WERI-Rb-1 (cell line): ENCODE data around the gene PFKM.
"Not testable (repeated sequence)": the region's sequence is repeated elsewhere in the genome, so short reads cannot be mapped to it uniquely, and the experiment has no call there.

Experiments
- DNase-seq: peaks from one replicate; pipeline ENCODE4 v3.0.0-alpha.2; 2020
- H3K27ac ChIP-seq: fragments of 250-450 bp; sonication (Bioruptor Pico); 2 replicates; pipeline ENCODE4 v1.5.1; 2020; ENCODE audit warnings: mild to moderate bottlenecking, moderate library complexity
- H3K27me3 ChIP-seq: fragments of 250-450 bp; sonication (Bioruptor Pico); 2 replicates; pipeline ENCODE4 v1.5.1; 2021; ENCODE audit warnings: mild to moderate bottlenecking, low read depth, moderate library complexity; ENCODE audit not compliant: insufficient read depth, severe bottlenecking
- H3K36me3 ChIP-seq: fragments of 250-450 bp; sonication (Bioruptor Pico); 2 replicates; pipeline ENCODE4 v1.5.1; 2020; ENCODE audit warnings: mild to moderate bottlenecking, moderate library complexity
- H3K4me3 ChIP-seq: 2 replicates; pipeline ENCODE4 v1.5.1; 2011; ENCODE audit warnings: low read depth, mild to moderate bottlenecking, control low read depth, low read length
- H3K9me3 ChIP-seq: fragments of 250-450 bp; sonication (Bioruptor Pico); 2 replicates; pipeline ENCODE4 v1.5.1; 2021; ENCODE audit warnings: mild to moderate bottlenecking, moderate library complexity; ENCODE audit not compliant: severe bottlenecking
- TF ChIP-seq, protein P1 (sequence below): IDR thresholded peaks from 2 replicates; pipeline ENCODE4 v1.5.1; 2011; ENCODE audit warnings: low read depth, mild to moderate bottlenecking, control low read depth, inconsistent platforms, low read length

The PFKM gene

DNA sequence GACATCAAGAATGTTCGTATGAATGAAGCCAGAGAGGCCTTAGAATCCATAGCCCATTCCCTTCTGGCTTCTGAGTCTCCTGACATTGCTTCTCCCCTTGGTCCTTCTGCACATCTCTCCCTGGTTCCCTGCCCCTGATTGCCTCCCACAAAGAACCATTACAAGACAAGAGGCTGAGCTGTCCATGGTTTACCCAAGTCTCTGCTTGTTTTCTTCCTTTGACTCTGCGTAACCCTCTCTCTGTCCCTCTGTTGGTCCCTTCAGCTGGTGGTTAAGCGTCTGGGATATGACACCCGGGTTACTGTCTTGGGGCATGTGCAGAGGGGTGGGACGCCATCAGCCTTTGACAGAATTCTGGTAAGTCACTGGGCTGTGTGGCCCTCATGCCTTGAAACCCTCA lies 15.9 kb downstream of the PFKM start:
- Histone ChIP-seq H3K9me3 (no peaks in the 10 kb centered on the region), H3K4me3 (no peak overlapping the region), H3K36me3 (peaks cover 66% of the 10 kb centered on the region), H3K27me3 (no peaks in the 10 kb centered on the region), H3K27ac (no peak overlapping the region)
- no peak for DNase-seq
- TF ChIP-seq, protein P1, sequence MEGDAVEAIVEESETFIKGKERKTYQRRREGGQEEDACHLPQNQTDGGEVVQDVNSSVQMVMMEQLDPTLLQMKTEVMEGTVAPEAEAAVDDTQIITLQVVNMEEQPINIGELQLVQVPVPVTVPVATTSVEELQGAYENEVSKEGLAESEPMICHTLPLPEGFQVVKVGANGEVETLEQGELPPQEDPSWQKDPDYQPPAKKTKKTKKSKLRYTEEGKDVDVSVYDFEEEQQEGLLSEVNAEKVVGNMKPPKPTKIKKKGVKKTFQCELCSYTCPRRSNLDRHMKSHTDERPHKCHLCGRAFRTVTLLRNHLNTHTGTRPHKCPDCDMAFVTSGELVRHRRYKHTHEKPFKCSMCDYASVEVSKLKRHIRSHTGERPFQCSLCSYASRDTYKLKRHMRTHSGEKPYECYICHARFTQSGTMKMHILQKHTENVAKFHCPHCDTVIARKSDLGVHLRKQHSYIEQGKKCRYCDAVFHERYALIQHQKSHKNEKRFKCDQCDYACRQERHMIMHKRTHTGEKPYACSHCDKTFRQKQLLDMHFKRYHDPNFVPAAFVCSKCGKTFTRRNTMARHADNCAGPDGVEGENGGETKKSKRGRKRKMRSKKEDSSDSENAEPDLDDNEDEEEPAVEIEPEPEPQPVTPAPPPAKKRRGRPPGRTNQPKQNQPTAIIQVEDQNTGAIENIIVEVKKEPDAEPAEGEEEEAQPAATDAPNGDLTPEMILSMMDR, result no peak

DNA sequence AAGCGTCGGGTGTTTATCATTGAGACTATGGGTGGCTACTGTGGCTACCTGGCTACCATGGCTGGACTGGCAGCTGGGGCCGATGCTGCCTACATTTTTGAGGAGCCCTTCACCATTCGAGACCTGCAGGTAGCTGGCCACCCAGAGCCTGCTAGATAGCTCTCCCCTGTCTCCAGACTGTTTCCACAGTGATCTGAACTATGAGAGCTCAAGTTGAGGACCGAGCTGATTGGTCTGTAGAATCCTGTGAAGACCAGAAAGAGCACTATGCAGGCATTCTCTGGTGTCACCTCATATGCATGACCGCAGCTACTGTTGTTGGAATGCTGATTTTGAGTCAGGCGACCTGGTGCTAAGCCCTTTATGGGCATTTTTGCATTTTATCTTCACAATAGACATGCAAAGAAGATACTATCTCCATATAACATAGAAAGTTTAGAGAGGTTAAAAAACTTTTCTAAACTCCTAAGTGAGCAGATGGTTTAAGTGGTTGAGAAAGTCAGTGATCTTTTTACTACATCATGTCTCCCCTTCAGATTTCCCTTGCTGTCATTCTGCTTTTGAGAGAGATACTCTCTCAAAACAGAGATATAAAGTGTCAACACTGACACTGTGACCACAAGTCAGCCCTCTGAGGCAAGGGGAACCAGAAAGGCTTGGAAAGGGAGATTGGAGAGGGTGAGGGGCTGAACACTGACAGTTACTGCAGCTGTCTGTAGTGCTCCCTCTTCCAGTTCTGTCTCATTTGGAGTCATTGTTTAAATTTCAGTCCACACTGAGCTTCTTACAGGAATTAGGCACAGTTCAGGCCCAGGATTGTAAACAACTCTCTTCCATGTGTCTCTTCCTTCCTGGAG lies 23.9 kb downstream of the PFKM start:
- TF ChIP-seq, protein P1, result no peak
- Histone ChIP-seq H3K36me3 (peaks cover 65% of the 10 kb centered on the region), H3K9me3 (no peaks in the 10 kb centered on the region), H3K27ac (no peak overlapping the region), H3K4me3 (no peak overlapping the region), H3K27me3 (no peaks in the 10 kb centered on the region)
- no peak for DNase-seq

DNA sequence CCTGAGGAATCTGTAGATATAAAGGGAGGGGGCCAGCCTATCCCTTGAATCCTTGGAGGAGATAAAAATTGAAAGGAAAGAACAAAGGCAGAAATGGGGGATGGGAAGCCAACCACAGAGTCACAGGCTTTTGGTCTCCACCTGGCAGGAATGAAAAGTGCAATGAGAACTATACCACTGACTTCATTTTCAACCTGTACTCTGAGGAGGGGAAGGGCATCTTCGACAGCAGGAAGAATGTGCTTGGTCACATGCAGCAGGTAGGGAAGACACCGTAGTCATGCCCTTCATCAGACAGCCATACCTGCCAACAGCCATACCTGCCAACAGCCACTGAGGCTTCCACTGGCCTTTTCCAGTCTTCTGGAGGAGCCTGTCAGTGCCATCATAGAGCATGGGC lies 24.7 kb downstream of the PFKM start:
- Histone ChIP-seq H3K27ac (no peak overlapping the region), H3K9me3 (no peaks in the 10 kb centered on the region), H3K36me3 (peaks cover 68% of the 10 kb centered on the region), H3K27me3 (no peaks in the 10 kb centered on the region), H3K4me3 (no peak overlapping the region)
- TF ChIP-seq, protein P1, result no peak
- no peak for DNase-seq

DNA sequence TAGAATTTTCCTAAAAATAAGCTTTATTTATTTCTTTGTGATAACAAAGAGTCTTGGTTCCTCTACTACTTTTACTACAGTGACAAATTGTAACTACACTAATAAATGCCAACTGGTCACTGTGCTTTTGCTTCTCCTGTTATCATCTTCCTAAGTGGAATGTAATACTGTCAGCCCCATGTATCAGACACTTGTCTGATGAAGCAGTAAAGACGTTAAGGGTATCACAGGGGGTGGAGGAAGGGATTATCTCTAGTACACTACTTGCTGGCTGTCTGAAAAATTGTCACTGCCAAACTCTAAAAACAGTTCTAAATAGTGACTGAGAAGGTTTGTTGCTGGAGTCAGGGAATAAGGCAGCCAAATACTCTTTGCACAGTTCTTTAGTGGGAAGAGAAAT lies 26.8 kb downstream of the PFKM start:
- H3K4me3 ChIP-seq, result no peak overlapping the region
- H3K9me3 ChIP-seq, result no peaks in the 10 kb centered on the region
- H3K27ac ChIP-seq, result no peak overlapping the region
- TF ChIP-seq, protein P1, result no peak
- peaks cover 71% of the 10 kb centered on the region for H3K36me3 ChIP-seq
- DNase-seq, result no peak
- no peaks in the 10 kb centered on the region for H3K27me3 ChIP-seq

DNA sequence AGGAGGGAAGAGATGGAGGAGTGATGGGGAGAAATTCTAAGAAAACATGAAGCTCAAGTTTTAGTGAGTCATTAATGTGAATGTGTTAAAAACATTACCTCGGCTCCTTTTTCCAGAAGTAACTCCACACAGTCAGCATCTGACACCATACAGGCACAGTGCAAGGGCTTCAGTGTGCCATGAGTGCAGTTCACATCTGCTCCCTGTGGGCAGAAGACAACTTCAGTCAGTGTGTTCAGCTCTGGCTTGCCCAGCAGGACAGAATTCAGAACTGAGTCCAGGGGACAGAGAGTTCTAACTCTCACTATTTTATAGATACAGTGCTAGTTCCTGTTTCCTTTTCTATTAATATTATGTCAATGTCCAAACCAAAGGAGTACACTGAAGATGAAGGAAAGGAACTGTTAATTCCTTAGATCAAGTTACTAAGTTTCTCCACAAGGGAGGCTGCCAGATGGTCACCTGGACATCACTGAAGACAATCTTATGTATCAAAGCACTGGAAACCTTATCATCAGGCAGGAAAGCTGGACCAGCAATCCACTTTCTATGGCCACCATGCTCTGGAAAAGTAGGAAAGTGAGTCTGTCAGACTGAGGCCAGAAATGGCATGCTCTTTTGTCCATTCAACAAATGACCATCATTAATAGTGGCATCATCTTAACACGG lies 32.1 kb downstream of the PFKM start:
- TF ChIP-seq, protein P1, result no peak
- Histone ChIP-seq H3K27ac (no peak overlapping the region), H3K9me3 (no peaks in the 10 kb centered on the region), H3K27me3 (no peaks in the 10 kb centered on the region), H3K36me3 (peaks cover 54% of the 10 kb centered on the region), H3K4me3 (no peak overlapping the region)
- DNase-seq, result no peak

DNA sequence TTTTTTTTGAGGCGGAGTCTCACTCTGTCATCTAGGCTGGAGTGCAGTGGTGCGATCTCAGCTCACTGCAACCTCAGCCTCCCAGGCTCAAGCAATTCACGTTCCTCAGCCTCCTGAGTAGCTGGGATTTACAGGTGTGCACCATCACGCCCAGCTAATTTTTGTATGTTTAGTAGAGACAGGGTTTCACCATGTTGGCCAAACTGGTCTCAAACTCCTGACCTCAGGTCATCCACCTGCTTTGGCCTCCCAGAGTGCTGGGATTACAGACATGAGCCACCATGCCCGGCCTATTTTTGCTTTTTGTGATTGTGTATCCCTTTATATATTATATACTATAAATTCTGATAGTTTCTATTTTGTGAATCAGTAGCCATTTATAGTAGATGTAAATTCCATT lies 36.6 kb downstream of the PFKM start:
- DNase-seq, H3K9me3 ChIP-seq, H3K27me3 ChIP-seq, H3K4me3 ChIP-seq: not testable (repeated sequence)
- peaks cover 26% of the 10 kb centered on the region for H3K36me3 ChIP-seq
- H3K27ac ChIP-seq, result peak overlapping the region; percentile 95; the same call in 1 of the 2 replicates
